Measurements from ENCODE around the gene SH3PXD2A.
"Not testable (repeated sequence)": the region's sequence is repeated elsewhere in the genome, so short reads cannot be mapped to it uniquely, and the experiment has no call there.

The SH3PXD2A gene

GRCh38 chr10:103822107-103822716, 33.2 kb downstream of the SH3PXD2A start:
- Histone ChIP-seq H3K27ac (ENCODE audit: low read depth, low read length) (no peak overlapping the region), H3K9ac (ENCODE audit: low read length) (no peak overlapping the region), H3K4me1 (ENCODE audit: control insufficient read depth, insufficient read depth, low read length) (peaks cover 42% of the 10 kb centered on the region), H3K36me3 (ENCODE audit: control insufficient read depth, insufficient read depth, low read length) (no peaks in the 10 kb centered on the region), H3K4me3 (ENCODE audit: low read depth, low read length) (no peak overlapping the region), H3K27me3 (ENCODE audit: control insufficient read depth, insufficient read depth, low read length) (no peaks in the 10 kb centered on the region), H3K9me3 (ENCODE audit: control insufficient read depth, insufficient read depth, low read depth, low read length) (no peaks in the 10 kb centered on the region)

DNA sequence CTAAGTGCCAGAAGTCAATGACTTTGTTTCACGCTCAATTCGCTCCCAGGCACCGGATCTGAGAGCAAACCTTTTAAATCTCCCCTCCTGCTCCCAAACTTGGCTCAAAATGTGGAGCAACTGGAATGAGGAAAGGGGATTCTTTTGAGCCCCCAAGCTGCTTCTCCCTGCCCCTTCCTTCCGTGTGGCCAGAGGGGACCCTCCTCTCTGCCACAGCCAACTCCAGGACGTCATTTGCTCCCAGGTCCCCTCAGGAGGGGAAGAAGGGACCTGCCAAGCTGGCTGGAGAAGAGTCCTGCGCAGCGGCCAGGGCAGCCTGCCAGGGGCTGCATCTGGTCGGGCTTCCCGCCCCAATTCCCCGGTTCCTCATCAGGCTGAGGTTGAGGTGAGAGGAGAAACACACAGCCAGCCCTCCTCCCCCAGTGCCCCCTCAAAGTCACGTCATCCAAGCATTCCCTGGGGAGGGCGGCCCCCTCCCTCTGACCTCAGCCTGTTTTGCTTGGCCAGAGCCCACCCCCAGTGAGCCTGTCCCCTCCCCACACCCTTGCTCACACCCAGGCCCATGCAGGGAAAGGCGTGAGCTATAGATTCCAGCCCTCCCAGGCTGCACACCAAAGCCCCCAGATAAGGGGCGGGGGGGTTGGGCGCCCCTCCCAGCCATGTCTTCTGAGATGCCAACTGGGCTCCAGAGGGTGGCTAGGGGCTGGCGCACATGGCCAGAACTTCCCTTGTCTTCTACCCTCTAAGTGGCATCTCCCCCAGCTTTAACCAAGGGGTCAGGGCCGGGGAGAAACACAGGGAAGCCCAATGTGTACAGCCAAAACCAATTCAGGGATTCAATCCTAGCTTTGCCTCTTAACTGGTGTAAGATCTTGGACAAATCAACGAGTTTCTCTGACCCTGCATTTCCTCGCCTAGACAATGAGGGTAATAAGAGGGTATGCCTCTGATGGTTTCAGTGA, 35.0 kb downstream of the SH3PXD2A start:
- Histone ChIP-seq H3K36me3 (ENCODE audit: control insufficient read depth, insufficient read depth, low read length) (no peaks in the 10 kb centered on the region), H3K27ac (ENCODE audit: low read depth, low read length) (no peak overlapping the region), H3K9me3 (ENCODE audit: control insufficient read depth, insufficient read depth, low read depth, low read length) (no peaks in the 10 kb centered on the region), H3K4me3 (ENCODE audit: low read depth, low read length) (no peak overlapping the region), H3K9ac (ENCODE audit: low read length) (peak overlapping the region; percentile 42), H3K27me3 (ENCODE audit: control insufficient read depth, insufficient read depth, low read length) (no peaks in the 10 kb centered on the region), H3K4me1 (ENCODE audit: control insufficient read depth, insufficient read depth, low read length) (peaks cover 44% of the 10 kb centered on the region)

DNA sequence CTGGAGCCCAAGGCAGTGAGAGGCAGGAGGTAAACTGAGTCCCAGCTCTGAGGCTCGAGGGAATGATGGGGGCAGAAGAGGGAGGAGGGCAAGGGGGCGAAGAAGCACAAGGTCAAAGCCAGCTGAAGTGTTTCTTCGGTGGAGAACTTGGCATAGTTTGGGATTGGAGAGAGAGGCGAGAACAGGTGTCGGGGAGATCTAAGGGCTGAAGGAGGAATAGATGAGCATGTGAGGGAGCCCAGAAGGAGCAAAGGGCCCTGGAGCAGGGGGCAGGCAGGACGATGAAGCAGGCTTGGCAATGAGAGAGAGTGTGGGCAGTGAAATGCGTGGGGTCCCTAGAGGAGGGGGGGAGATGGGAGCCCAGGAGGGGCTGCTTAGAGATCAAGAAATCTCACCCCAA, 35.9 kb downstream of the SH3PXD2A start:
- H3K4me3 ChIP-seq (ENCODE audit: low read depth, low read length), result no peak overlapping the region
- H3K4me1 ChIP-seq (ENCODE audit: control insufficient read depth, insufficient read depth, low read length), result peaks cover 40% of the 10 kb centered on the region
- no peaks in the 10 kb centered on the region for H3K36me3 ChIP-seq (ENCODE audit: control insufficient read depth, insufficient read depth, low read length)
- H3K9me3 ChIP-seq (ENCODE audit: control insufficient read depth, insufficient read depth, low read depth, low read length), result no peaks in the 10 kb centered on the region
- no peak overlapping the region for H3K9ac ChIP-seq (ENCODE audit: low read length)
- H3K27me3 ChIP-seq (ENCODE audit: control insufficient read depth, insufficient read depth, low read length), result no peaks in the 10 kb centered on the region
- H3K27ac ChIP-seq (ENCODE audit: low read depth, low read length), result no peak overlapping the region

- H3K4me1 ChIP-seq (ENCODE audit: control insufficient read depth, insufficient read depth, low read length), result peaks cover 38% of the 10 kb centered on the region
- H3K9me3 ChIP-seq (ENCODE audit: control insufficient read depth, insufficient read depth, low read depth, low read length), result no peaks in the 10 kb centered on the region
- H3K36me3 ChIP-seq (ENCODE audit: control insufficient read depth, insufficient read depth, low read length), result no peaks in the 10 kb centered on the region
- no peak overlapping the region for H3K9ac ChIP-seq (ENCODE audit: low read length)
- H3K27me3 ChIP-seq (ENCODE audit: control insufficient read depth, insufficient read depth, low read length), result no peaks in the 10 kb centered on the region
- H3K4me3 ChIP-seq (ENCODE audit: low read depth, low read length), result no peak overlapping the region
- no peak overlapping the region for H3K27ac ChIP-seq (ENCODE audit: low read depth, low read length)
Measured at GRCh38 chr10:103818765-103819374, 36.5 kb downstream of the SH3PXD2A start.

DNA sequence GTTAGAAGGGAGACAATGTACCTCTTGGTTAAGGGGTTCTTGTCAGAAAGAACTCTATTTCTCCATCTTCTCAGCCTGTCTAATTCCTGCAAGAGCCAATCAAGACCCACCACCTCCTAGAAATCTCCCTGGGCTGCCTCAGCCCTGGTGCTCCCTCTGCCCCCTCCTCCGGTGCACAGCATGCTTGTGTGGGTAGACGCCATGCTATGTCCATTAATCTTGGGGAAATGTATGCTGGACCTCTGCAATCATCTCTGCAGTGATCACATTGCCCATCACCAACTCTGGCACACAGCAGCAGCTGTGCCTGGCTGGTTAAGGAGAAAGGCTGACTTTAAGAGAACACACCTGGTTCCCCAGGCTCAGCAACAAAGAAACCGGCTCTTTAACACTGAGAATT, 37.3 kb downstream of the SH3PXD2A start:
- Histone ChIP-seq H3K9me3 (ENCODE audit: control insufficient read depth, insufficient read depth, low read depth, low read length) (no peaks in the 10 kb centered on the region), H3K4me1 (ENCODE audit: control insufficient read depth, insufficient read depth, low read length) (peaks cover 34% of the 10 kb centered on the region), H3K27ac (ENCODE audit: low read depth, low read length) (no peak overlapping the region)

GRCh38 chr10:103816431-103816830, 38.9 kb downstream of the SH3PXD2A start:
- H3K9me3 ChIP-seq (ENCODE audit: control insufficient read depth, insufficient read depth, low read depth, low read length), result no peaks in the 10 kb centered on the region
- H3K27ac ChIP-seq (ENCODE audit: low read depth, low read length), result no peak overlapping the region
- H3K36me3 ChIP-seq (ENCODE audit: control insufficient read depth, insufficient read depth, low read length), result no peaks in the 10 kb centered on the region
- H3K9ac ChIP-seq (ENCODE audit: low read length), result no peak overlapping the region
- H3K4me1 ChIP-seq (ENCODE audit: control insufficient read depth, insufficient read depth, low read length), result peaks cover 31% of the 10 kb centered on the region
- no peaks in the 10 kb centered on the region for H3K27me3 ChIP-seq (ENCODE audit: control insufficient read depth, insufficient read depth, low read length)
- no peak overlapping the region for H3K4me3 ChIP-seq (ENCODE audit: low read depth, low read length)

More for the DNA sequence above, 37.3 kb downstream of the SH3PXD2A start:
- H3K4me3 ChIP-seq (ENCODE audit: low read depth, low read length), result no peak overlapping the region
- no peaks in the 10 kb centered on the region for H3K27me3 ChIP-seq (ENCODE audit: control insufficient read depth, insufficient read depth, low read length)
- H3K9ac ChIP-seq (ENCODE audit: low read length), result no peak overlapping the region
- no peaks in the 10 kb centered on the region for H3K36me3 ChIP-seq (ENCODE audit: control insufficient read depth, insufficient read depth, low read length)

GRCh38 chr10:103814626-103815370, 40.6 kb downstream of the SH3PXD2A start:
- Histone ChIP-seq H3K9me3 (ENCODE audit: control insufficient read depth, insufficient read depth, low read depth, low read length) (no peaks in the 10 kb centered on the region), H3K27me3 (ENCODE audit: control insufficient read depth, insufficient read depth, low read length) (no peaks in the 10 kb centered on the region), H3K4me1 (ENCODE audit: control insufficient read depth, insufficient read depth, low read length) (peaks cover 25% of the 10 kb centered on the region), H3K27ac (ENCODE audit: low read depth, low read length) (no peak overlapping the region), H3K36me3 (ENCODE audit: control insufficient read depth, insufficient read depth, low read length) (no peaks in the 10 kb centered on the region), H3K4me3 (ENCODE audit: low read depth, low read length) (no peak overlapping the region), H3K9ac (ENCODE audit: low read length) (no peak overlapping the region)

- Histone ChIP-seq H3K27me3 (ENCODE audit: control insufficient read depth, insufficient read depth, low read length) (no peaks in the 10 kb centered on the region), H3K9ac (ENCODE audit: low read length) (no peak overlapping the region), H3K36me3 (ENCODE audit: control insufficient read depth, insufficient read depth, low read length) (no peaks in the 10 kb centered on the region), H3K9me3 (ENCODE audit: control insufficient read depth, insufficient read depth, low read depth, low read length) (no peaks in the 10 kb centered on the region), H3K27ac (ENCODE audit: low read depth, low read length) (no peak overlapping the region), H3K4me3 (ENCODE audit: low read depth, low read length) (no peak overlapping the region), H3K4me1 (ENCODE audit: control insufficient read depth, insufficient read depth, low read length) (peaks cover 18% of the 10 kb centered on the region)
Measured at GRCh38 chr10:103814105-103814504, 41.3 kb downstream of the SH3PXD2A start.

DNA sequence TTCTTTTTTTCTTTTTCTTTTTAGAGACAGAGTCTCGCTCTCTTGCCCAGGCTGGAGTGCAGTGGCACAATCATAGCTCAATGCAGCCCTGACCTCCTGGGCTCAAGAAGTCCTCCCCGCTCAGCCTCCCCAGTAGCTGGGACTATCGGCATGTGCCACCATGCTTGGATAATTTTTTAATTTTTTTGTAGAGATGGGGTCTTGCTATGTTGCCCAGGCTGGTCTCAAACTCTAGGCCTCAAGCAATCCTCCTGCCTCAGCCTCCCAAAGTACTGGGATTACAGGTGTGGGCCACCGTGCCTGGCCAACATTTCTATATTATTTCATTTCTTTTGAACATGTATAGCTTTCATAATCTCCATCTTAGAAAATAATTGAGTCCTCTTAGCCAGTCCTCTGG, 42.1 kb downstream of the SH3PXD2A start:
- not testable (repeated sequence) for H3K36me3 ChIP-seq (ENCODE audit: control insufficient read depth, insufficient read depth, low read length); H3K9me3 ChIP-seq (ENCODE audit: control insufficient read depth, insufficient read depth, low read depth, low read length); H3K27ac ChIP-seq (ENCODE audit: low read depth, low read length); H3K9ac ChIP-seq (ENCODE audit: low read length); H3K27me3 ChIP-seq (ENCODE audit: control insufficient read depth, insufficient read depth, low read length); H3K4me3 ChIP-seq (ENCODE audit: low read depth, low read length)
- H3K4me1 ChIP-seq (ENCODE audit: control insufficient read depth, insufficient read depth, low read length), result peaks cover 15% of the 10 kb centered on the region; the same call in 1 of the 2 replicates

- Histone ChIP-seq H3K27ac (ENCODE audit: low read depth, low read length) (no peak overlapping the region), H3K9me3 (ENCODE audit: control insufficient read depth, insufficient read depth, low read depth, low read length) (no peaks in the 10 kb centered on the region), H3K4me3 (ENCODE audit: low read depth, low read length) (no peak overlapping the region), H3K4me1 (ENCODE audit: control insufficient read depth, insufficient read depth, low read length) (peaks cover 15% of the 10 kb centered on the region; the same call in 1 of the 2 replicates), H3K27me3 (ENCODE audit: control insufficient read depth, insufficient read depth, low read length) (no peaks in the 10 kb centered on the region), H3K9ac (ENCODE audit: low read length) (no peak overlapping the region), H3K36me3 (ENCODE audit: control insufficient read depth, insufficient read depth, low read length) (no peaks in the 10 kb centered on the region)
Measured at GRCh38 chr10:103812432-103812831, 42.9 kb downstream of the SH3PXD2A start.
